GM18511 (cell line): ENCODE data around the gene AKT1.
A peak's percentile ranks its signal among the peaks of the same experiment; 100 is the strongest.
"Not testable (repeated sequence)": the region's sequence is repeated elsewhere in the genome, so short reads cannot be mapped to it uniquely, and the experiment has no call there.

ENCODE experiments used
- ATAC-seq: cut with Tn5 transposase; IDR thresholded peaks from one replicate; pipeline ENCODE4 v1.9.1; 2021; ENCODE audit warnings: mild to moderate bottlenecking, moderate library complexity; ENCODE audit not compliant: unreplicated experiment

The AKT1 gene

DNA sequence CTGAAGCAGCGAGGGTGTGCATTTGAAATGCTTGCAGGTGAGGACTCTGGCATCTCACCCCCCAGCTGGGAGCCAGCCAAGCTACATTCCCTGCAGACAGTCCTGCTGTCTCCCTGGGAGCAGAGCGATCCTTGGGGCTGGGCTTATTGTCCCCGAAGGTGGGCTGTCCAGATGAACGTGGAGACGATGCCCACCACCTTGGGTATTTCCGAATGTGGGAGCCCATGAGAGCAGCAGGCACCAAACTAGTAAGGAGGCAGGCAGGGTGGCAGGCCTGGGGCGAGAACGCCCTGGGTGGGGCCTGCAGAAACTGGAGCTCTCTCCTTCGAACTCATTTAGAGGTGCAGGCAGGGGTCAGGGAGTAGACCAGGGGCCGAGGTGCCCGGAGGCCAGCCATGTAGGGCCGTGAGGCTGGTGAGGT is 23.8 kb upstream of the AKT1 start:
- ATAC-seq, result no peak

DNA sequence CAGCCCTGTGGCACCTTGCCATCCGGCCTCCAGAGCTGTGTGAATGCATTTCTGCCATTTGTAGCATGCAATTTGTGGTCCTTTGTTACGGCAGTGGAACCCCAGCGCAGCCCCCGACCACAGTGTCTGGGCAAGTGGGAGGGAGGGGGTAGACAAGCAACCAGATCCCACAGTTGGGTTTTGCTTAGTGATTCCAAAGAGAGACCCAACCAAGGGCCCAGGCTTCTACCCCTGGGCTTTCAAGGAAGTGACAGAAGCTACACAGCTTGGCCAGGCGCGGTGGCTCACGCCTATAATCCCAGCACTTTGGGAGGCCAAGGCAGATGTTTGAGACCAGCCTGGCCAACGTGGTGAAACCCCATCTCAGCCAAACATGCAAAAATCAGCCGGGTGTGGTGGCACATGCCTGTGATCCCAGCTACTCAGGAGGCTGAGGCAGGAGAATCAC is 23.2 kb upstream of the AKT1 start:
- ATAC-seq, result no peak

DNA sequence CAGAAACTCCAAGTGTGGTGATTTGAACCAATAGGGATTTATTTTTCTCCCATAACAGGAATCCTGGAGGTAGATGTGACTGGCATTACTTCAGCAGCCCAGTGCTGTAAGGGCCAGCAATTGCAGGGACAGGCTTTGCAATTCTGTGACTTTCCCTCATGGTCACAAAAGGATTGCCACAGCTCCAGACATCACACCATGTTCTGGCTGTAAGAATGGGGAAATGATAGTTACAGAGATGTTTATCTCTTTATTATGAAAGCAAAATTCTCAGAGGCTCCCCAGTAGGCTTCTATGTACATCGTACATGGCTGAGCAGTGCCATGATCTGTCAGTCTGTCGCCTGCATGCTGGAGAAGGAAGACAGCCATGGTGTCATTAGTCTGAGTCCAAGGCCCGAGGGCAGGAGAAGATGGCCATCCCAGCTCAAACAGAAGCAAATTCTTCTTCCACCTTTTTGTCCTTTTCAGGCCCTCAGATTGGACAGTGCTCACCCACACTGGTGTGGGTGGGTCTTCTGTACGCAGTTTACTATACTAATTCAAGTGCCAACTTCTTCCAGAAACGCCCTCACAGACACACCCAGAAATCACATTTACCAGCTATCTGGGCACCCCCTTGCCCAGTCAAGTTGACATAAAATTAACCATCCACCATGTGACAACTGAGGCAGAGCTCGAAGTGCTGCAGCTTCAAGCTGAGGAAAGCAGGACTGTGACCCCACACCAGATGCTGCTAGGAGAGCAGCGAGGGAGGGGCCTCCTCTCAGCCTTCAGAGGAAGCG is 22.6 kb upstream of the AKT1 start:
- ATAC-seq, result no peak

DNA sequence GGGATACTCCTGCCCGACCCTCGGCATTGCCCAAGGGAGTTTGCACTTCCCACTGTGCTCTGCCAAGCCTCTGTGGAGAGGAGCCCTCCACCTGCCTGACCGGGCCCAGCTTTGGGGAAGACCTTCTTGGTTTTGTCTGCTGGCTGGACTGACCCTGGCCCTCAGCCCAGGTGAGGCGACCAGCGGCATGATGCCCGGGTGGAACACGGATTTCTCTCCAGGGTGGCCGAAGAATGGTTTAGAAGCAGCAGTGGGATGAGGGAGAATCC is 21.0 kb upstream of the AKT1 start:
- ATAC-seq, result no peak

DNA sequence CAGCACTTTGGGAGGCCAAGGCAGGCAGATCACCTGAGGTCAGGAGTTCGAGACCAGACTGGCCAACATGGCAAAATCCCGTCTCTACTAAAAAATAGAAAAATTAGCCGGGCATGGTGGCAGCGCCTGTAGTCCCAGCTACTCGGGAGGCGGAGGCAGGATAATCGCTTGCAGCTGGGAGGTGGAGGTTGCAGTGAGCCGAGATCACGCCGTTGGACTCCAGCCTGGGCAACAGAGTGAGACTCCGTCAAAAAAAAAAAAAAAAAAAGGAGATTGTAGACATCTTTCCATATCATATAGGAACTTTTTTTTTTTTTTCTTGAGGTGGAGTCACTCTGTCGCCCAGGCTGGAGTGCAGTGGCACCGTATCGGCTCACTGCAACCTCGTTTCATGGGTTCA is 19.2 kb upstream of the AKT1 start:
- not testable (repeated sequence) for ATAC-seq

DNA sequence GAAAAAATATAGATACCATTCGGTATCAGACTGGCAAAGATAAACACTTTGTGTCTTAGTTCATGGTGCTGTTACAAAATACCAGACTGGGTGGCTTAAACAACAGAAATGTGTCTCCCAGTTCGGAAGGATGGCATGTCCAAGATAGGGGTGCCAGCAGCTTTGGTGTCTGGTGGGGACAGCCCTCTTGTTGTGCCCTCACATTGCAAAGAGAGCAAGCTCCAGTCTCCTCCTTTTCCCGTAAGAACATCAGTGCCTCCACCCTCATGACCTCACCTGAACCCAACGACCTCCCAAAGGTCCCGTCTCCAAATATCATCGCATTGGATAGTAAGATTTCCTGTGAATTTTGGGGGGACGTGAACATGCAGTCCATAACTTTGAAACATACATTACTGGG is 17.7 kb upstream of the AKT1 start:
- ATAC-seq, result no peak

DNA sequence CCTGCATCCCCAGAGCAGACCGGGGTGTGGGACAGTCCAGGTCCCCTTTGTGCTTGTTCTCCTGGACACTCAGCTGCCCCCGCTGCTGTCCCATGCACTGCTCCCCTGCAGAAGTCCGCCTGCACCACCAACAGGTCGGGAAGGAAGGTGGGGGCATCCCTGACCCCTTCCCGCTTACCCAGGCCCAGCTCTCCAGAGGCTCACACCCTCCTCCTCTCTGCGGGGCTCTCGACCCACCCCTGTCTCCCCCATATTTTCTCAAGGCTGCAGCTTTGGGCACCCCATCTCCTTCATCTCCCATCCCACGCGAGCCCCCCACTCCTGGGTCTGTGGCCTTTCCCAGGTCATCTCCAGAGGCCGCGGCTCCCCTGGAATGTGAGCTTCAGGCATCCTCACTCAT is 14.8 kb upstream of the AKT1 start:
- no peak for ATAC-seq

DNA sequence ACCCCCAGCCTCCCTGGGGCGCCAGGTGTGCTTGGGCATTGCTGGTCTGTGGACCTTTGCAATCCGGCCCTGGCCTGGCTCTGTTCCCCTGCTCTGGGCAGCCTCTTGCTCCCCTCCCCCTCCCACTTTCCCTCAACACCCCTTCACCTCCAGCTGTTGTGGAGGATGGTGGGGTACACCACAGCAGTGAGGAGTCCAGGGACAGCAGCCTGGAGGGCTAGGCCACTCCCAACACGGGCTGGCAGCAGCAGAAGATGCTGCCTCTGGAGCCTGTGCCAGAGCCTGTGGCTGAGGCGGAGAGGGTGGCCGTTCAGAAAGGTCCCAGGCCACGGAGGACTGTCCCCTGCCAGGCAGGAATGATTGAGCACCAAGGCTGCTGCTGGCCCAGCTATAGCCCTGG is 12.9 kb upstream of the AKT1 start:
- ATAC-seq, result no peak

DNA sequence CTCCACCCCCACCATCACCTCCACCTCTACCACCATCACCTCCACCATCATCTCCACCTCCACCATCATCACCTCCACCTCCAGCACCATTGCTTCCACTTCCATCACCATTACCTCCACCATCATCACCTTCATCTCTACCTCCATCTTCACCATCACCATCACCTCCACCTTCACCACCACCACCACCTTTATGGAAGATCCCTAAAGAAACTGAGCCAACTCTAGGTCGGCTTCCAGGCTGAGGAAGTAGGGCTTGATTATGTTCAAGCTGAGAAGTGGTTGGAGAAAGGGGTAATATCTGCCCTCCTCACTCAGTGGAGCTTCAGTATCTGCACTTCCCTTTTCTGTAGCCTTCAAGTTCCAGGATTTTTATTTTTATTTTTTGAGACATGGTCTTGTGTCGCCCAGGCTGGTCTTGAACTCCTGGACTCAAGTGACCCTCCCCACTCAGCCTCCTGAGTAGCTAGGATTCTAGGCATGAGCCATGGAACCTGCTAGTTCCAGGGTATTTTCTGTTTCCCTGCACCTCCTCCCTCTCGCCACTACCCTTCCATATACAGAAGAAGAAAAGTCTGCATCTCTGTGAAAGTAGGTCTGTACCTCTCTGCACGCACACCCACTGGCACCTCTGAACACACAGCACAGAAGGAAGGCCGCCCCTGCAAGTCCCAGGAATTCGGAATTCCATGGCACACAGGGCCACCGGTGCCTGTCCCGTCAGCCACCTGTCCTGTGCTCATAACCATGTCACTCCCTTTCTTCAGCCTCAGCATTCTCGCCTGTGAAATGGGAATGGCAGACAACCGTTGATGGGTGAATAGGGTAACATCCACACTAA is 11.3 kb upstream of the AKT1 start:
- ATAC-seq, result no peak

DNA sequence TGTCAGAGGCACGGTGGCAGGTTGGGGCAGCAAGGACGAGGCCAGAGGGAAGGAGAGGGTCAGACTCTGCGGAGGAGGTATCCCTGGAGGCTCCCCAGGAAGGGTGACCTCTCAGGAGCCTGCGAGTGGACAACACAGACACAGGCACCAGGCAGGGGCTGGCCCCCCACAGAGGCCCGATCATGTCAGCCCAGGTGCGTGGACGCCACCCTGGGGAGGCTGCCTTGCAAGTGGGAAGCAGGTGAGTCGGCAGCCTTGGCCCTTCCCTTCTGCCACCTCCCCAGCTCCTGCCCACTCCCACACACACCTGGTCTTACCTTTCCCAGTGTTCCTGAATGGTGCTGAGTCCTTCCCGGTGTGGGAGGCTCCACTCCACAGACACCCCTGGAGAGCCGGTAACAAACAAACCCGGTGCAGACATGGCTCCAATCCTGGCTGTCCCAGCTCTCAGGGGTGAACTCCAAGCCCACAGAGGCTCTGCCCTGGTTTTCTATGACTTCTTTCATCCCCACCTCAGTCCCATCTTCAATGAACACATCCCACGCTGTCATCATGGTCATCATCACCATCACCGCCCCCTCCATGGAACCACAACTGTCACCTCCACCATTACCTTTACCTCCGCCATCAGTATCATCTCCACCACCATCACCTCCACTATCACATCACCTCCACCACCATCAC is 10.5 kb upstream of the AKT1 start:
- no peak for ATAC-seq

DNA sequence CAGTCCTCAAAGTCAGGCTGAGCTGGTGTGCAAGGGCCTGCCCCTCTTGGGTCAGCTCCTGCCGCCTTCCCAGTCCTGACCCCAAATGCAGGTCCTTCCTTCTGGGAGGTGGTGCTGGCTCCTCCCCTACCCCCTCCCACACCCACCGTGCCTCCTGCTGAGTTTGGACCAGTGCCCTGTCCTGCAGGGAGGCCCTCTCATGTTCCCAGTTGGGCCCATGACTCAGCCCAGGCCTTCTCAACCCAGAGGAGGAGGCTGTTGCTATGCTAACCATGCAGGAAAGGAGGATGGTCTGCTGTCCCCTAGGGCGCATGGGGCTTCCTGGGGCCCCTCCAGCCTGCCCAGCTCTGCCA is 9.8 kb upstream of the AKT1 start:
- no peak for ATAC-seq

DNA sequence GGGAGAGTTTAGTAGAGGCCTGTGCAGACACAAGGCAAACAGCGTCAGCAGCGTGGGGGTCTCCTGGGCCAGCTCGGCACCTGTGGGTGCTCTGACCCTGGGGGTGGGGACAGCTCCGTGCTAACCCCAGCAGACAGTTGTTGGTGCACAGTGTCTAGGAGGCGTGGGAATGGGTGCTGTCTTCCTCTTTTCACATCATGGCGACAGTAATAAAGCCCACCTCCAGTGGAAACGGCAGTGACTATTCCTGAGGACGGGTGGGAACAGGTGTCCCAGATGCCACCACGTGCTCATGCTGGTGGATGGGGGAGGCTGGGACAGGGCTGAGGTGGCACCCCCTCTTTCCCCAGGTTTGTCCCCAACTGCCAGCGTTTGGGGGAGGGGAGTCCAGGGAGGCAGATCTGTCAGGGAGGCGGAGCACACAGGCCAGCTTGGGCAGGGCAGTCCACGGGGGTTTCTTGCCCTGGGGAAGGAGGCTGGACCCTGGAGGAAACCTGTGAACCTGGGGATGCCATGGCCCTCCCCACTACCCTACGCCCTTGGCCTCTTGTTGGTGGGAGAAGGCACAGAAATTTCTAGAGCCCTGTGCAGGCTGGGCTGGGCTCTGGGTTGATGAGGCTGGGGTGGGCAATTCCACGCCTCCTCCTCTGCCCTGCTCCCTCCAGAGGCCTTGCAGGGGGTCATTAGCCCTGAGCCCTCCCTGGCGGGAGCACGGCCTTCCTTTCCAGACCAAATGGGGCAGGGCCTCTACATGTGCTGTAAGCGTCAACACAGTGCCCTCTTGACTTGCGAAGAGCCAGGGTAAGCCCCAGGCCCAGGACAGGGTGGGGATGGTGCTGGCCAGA is 9.2 kb upstream of the AKT1 start:
- no peak for ATAC-seq

DNA sequence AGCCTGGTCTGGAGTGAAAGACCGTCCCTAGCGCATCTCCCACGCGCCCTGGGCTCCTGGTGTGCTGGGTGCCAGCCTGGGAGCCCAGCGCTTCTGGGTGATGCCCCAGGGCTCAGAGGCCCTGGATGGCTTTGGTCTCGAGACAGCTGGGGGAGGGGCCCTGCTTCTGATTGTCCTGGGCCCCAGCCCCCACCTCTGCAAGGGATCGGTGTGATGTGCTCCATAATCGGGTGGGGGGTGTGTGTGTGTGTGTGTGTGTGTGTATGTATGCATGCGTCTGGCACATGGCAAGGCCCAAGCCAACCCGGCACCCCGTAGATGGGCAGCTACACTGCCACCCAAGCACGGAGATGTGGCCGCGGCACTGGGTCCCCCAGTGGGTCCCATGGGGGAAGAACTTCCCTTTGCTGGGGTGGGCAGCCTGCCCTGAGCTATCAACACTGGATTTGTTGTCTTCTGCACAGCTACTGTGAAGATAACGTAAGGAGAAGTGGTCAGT is 8.4 kb upstream of the AKT1 start:
- no peak for ATAC-seq

DNA sequence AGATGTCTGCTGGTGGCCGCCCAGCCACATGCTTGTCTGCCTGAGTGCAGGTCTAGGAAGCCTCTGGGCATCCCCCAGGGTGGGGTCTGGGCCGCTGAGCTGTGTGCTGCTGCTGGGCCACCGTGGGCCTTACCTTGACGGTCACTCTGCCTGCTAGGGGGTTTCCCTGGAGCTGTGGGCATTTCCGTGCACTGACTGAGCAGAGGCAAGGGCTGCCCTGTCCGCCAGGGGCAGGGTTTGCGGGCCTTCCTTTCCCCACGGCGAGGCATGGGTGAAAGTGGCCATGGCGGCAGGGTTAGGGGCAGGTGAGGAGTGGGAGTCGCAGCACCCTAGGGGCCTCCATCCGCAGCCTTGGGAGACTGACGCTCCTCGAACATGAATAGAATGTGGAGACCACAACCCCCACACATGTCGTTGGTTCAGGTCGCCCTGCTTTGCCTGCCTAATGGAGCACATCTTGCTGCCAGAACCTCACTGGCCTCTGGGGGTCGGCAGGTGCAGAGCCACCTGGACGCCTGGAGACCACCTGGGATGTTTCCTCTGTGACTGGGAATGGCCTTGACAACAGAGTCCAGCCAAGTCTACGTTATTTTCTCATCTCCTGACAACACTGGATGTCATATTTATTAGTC is 7.8 kb upstream of the AKT1 start:
- no peak for ATAC-seq

DNA sequence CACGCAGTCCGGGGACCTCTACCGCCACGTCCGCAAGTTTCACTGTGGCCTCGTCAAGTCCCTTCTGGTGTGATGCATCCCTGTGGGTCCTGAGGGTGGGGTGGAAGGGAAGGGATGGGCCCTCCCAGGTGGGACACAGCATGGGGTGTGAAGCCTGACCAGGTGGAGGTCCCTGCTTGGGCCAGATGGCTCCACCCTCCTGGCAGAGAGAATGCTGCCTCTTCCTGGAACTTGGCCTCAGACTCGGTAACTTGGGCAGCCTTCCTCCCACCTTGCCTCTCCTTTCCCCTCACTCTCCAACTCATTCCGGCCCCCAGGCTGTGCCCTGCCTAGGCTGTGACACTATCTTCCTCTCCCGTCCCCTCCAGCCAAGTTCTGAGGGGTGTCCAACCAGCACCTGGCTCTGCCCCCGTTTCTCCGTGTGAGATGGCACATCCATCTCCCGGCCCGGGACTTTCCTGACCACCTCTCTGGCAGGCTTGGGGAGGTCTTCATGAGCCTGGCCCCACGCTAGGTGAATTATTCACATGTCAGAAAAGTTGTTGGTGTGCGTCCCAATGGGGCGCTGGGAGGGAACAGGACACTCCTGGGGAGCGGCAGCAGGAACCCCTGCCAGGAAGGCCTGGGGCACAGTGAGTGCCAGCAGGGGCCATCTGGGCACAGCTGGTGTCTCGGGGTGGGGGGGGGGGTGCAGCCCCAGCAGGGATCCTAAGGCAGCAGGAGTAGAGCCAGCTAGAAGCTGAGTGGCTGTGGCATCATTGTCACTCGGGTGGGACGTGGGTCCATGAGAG is 7.0 kb upstream of the AKT1 start:
- ATAC-seq, result no peak

DNA sequence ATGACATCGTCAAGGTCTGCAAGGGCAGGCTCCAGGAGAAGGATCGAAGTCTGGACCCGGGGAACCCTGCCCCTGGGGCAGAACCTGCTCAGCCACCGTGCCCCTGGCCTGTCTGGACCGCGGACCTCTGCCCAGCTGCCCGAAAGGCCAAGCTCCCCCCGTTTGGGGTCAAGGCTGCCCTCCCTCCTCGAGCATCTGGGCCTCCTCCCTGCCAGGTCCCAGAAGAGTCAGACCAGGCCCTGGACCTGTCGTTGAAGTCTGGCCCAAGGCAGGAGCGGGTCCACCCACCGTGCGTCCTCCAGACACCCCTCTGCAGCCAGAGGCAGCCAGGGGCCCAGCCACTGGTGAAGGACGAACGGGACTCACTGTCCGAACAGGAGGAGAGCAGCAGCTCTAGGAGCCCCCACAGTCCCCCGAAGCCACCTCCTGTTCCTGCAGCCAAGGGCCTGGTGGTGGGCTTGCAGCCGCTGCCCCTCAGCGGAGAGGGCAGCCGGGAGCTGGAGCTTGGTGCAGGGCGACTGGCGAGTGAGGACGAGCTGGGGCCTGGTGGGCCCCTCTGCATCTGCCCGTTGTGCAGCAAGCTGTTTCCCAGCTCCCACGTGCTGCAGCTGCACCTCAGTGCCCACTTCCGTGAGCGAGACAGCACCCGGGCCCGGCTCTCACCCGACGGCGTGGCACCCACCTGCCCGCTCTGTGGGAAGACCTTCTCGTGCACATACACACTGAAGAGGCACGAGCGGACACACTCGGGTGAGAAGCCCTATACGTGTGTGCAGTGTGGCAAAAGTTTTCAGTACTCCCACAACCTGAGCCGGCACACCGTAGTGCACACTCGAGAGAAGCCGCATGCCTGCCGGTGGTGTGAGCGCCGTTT is 6.2 kb upstream of the AKT1 start:
- ATAC-seq, result no peak

DNA sequence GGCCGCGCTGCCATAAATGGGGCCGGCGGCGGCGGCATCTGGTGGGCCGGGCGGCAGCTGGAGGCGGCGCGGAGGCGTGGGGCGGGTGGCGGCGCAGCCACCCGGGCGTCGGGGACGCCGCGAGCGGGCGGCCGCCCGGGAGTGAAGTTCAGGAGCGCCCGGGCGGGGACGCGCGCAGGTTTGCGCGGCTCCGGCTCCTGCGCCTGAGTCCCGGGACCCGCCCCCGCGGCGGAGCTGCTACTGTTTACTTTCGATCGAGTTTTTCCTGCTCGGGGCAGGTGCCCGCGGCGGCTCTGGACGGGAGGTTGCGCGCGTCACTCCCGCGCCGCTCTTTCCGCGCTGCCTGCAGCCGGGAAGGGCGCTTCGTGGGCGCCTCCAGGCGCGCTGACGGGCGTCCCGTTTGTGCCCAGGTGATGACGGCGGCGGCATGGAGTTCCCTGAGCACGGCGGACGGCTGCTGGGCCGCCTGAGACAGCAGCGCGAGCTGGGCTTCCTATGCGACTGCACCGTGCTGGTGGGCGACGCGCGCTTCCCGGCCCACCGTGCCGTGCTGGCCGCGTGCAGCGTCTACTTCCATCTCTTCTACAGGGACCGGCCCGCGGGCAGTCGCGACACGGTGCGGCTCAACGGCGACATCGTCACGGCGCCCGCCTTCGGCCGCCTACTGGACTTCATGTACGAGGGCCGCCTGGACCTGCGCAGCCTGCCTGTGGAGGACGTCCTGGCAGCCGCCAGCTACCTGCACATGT is 5.4 kb upstream of the AKT1 start, which contains the start of gene ZBTB42:
ZBTB42 (plus strand) TSS at position 331 of the 749 bp plus-strand sequence; CDS start at position 428, 97 bp downstream.
- peak; percentile 50 for ATAC-seq
